SK-N-SH treated with all-trans-retinoic acid at 6 μM for 48 hours (cell line): ENCODE results near the gene FUBP1.
"Not testable (repeated sequence)": the region's sequence is repeated elsewhere in the genome, so short reads cannot be mapped to it uniquely, and the experiment has no call there.

Experiments used
- ATAC-seq: fragments of 200-7000 bp; cut with Tn5 transposase; 3 replicates; pipeline ENCODE4 v1.9.1; 2020; ENCODE audit warnings: mild to moderate bottlenecking, moderate library complexity
- BACH2 ChIP-seq: fragments of 250-450 bp; sonication (Bioruptor Pico); IDR thresholded peaks from 2 replicates; pipeline ENCODE4 v1.9.0; 2021; ENCODE audit warnings: mild to moderate bottlenecking, borderline replicate concordance
- CSDC2 ChIP-seq: fragments of 250-450 bp; sonication (Bioruptor Pico); IDR thresholded peaks from 2 replicates; pipeline ENCODE4 v1.5.0; 2020; ENCODE audit warnings: mild to moderate bottlenecking, moderate library complexity
- CSRNP3 ChIP-seq: fragments of 250-450 bp; sonication (Bioruptor Pico); IDR thresholded peaks from 2 replicates; pipeline ENCODE4 v1.5.1; 2021; ENCODE audit warnings: mild to moderate bottlenecking, moderate library complexity
- GLIS3 ChIP-seq: fragments of 250-450 bp; sonication (Bioruptor Pico); IDR thresholded peaks from 2 replicates; pipeline ENCODE4 v1.5.0; 2020; ENCODE audit warnings: mild to moderate bottlenecking, moderate library complexity
- ISL1 ChIP-seq: fragments of 250-450 bp; sonication (Bioruptor Pico); IDR thresholded peaks from 2 replicates; pipeline ENCODE4 v2.1.2; 2022; ENCODE audit warnings: mild to moderate bottlenecking, moderate library complexity
- PATZ1 ChIP-seq: fragments of 250-450 bp; sonication (Bioruptor Pico); IDR thresholded peaks from 2 replicates; pipeline ENCODE4 v1.8.0; 2020; ENCODE audit warnings: mild to moderate bottlenecking, moderate library complexity, borderline replicate concordance
- PPARA ChIP-seq: fragments of 250-450 bp; sonication (Bioruptor Pico); IDR thresholded peaks from 2 replicates; pipeline ENCODE4 v1.5.0; 2020; ENCODE audit warnings: mild to moderate bottlenecking, borderline replicate concordance
- RARB ChIP-seq: fragments of 250-450 bp; sonication (Bioruptor Pico); IDR thresholded peaks from 2 replicates; pipeline ENCODE4 v1.8.0; 2021; ENCODE audit warnings: mild to moderate bottlenecking, moderate library complexity
- SNAI2 ChIP-seq: fragments of 250-450 bp; sonication (Bioruptor Pico); IDR thresholded peaks from 2 replicates; pipeline ENCODE4 v1.5.0; 2020; ENCODE audit warnings: mild to moderate bottlenecking, moderate library complexity
- TCF4 ChIP-seq: fragments of 250-450 bp; sonication (Bioruptor Pico); IDR thresholded peaks from 2 replicates; pipeline ENCODE4 v1.8.0; 2021; ENCODE audit warnings: mild to moderate bottlenecking, moderate library complexity, borderline replicate concordance
- TOX ChIP-seq: fragments of 250-450 bp; sonication (Bioruptor Pico); IDR thresholded peaks from 2 replicates; pipeline ENCODE4 v1.8.0; 2021; ENCODE audit warnings: mild to moderate bottlenecking, moderate library complexity, borderline replicate concordance
- ZFP3 ChIP-seq: fragments of 250-450 bp; sonication (Bioruptor Pico); IDR thresholded peaks from 2 replicates; pipeline ENCODE4 v1.5.0; 2020; ENCODE audit warnings: mild to moderate bottlenecking, moderate library complexity
- ZNF8 ChIP-seq: fragments of 450-650 bp; formaldehyde crosslinking; IDR thresholded peaks from 2 replicates; pipeline ENCODE4 v1.5.0; 2020; ENCODE audit warnings: mild to moderate bottlenecking, moderate library complexity
- TF ChIP-seq, protein P1 (sequence below): fragments of 250-450 bp; sonication (Bioruptor Pico); IDR thresholded peaks from 2 replicates; pipeline ENCODE4 v1.5.1; 2020; ENCODE audit warnings: low read depth, mild to moderate bottlenecking, moderate library complexity
- TF ChIP-seq, protein P2 (sequence below): fragments of 250-450 bp; sonication (Bioruptor Pico); IDR thresholded peaks from 2 replicates; pipeline ENCODE4 v1.5.0; 2020; ENCODE audit warnings: mild to moderate bottlenecking, moderate library complexity
- TF ChIP-seq, protein P3 (sequence below): fragments of 250-450 bp; sonication (Bioruptor Pico); IDR thresholded peaks from 2 replicates; pipeline ENCODE4 v1.8.0; 2021; ENCODE audit warnings: low read depth, mild to moderate bottlenecking, moderate library complexity, borderline replicate concordance

FUBP1 gene

GRCh38 chr1:77978969-77979876 lies at the start of gene FUBP1:
Gene FUBP1 (minus strand): TSS chr1:77979072. CDS start chr1:77979004, 68 bp downstream.
- ATAC-seq = peak; percentile 90
- 0 out of 2 replicates have a peak, but pooled peaks have one; percentile 34 for TF ChIP-seq PATZ1
- TF ChIP-seq ZFP3 = 0 out of 2 replicates have a peak, but pooled peaks have one; percentile 21
- no peak for TF ChIP-seq ZNF8 (CRISPR knock-in tag)

GRCh38 chr1:78021134-78021533 lies 42.3 kb upstream of the FUBP1 start:
- not testable (repeated sequence) for ATAC-seq

DNA sequence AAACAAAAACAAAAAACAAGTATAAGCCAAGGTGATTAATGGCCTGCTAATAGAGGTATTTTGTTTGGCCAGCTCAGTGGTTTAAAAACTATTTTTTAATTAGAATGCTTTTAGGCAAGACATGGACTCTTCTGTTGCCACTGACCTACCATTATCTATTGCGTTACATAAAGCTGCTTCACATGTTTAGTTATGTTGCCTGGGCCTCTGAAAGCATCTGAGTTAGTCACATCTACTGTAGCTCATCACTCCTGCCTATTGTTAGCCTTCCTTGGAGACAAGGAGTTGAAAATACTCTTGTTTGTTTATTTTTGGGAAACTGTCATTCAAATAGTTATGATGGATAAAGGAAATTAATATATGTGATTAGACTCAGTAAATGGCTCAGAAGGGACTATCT lies 40.2 kb upstream of the FUBP1 start:
- ATAC-seq = no peak
- no peak for TF ChIP-seq ISL1 (CRISPR knock-in tag)
- no peak for TF ChIP-seq CSRNP3 (CRISPR knock-in tag)
- no peak for TF ChIP-seq CSDC2 (CRISPR knock-in tag)
- TF ChIP-seq, protein P1, sequence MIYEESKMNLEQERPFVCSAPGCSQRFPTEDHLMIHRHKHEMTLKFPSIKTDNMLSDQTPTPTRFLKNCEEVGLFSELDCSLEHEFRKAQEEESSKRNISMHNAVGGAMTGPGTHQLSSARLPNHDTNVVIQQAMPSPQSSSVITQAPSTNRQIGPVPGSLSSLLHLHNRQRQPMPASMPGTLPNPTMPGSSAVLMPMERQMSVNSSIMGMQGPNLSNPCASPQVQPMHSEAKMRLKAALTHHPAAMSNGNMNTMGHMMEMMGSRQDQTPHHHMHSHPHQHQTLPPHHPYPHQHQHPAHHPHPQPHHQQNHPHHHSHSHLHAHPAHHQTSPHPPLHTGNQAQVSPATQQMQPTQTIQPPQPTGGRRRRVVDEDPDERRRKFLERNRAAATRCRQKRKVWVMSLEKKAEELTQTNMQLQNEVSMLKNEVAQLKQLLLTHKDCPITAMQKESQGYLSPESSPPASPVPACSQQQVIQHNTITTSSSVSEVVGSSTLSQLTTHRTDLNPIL (CRISPR knock-in tag) = no peak
- TF ChIP-seq TOX = no peak

- TF ChIP-seq, protein P2, sequence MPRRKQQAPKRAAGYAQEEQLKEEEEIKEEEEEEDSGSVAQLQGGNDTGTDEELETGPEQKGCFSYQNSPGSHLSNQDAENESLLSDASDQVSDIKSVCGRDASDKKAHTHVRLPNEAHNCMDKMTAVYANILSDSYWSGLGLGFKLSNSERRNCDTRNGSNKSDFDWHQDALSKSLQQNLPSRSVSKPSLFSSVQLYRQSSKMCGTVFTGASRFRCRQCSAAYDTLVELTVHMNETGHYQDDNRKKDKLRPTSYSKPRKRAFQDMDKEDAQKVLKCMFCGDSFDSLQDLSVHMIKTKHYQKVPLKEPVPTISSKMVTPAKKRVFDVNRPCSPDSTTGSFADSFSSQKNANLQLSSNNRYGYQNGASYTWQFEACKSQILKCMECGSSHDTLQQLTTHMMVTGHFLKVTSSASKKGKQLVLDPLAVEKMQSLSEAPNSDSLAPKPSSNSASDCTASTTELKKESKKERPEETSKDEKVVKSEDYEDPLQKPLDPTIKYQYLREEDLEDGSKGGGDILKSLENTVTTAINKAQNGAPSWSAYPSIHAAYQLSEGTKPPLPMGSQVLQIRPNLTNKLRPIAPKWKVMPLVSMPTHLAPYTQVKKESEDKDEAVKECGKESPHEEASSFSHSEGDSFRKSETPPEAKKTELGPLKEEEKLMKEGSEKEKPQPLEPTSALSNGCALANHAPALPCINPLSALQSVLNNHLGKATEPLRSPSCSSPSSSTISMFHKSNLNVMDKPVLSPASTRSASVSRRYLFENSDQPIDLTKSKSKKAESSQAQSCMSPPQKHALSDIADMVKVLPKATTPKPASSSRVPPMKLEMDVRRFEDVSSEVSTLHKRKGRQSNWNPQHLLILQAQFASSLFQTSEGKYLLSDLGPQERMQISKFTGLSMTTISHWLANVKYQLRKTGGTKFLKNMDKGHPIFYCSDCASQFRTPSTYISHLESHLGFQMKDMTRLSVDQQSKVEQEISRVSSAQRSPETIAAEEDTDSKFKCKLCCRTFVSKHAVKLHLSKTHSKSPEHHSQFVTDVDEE (CRISPR knock-in tag) = no peak
- no peak for TF ChIP-seq RARB (CRISPR knock-in tag)
- TF ChIP-seq, protein P3, sequence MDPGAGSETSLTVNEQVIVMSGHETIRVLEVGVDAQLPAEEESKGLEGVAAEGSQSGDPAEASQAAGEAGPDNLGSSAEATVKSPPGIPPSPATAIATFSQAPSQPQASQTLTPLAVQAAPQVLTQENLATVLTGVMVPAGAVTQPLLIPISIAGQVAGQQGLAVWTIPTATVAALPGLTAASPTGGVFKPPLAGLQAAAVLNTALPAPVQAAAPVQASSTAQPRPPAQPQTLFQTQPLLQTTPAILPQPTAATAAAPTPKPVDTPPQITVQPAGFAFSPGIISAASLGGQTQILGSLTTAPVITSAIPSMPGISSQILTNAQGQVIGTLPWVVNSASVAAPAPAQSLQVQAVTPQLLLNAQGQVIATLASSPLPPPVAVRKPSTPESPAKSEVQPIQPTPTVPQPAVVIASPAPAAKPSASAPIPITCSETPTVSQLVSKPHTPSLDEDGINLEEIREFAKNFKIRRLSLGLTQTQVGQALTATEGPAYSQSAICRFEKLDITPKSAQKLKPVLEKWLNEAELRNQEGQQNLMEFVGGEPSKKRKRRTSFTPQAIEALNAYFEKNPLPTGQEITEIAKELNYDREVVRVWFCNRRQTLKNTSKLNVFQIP = no peak
- no peak for TF ChIP-seq TCF4 (CRISPR knock-in tag)
- no peak for TF ChIP-seq BACH2
- ATAC-seq = no peak
Observed at GRCh38 chr1:78015148-78015547, 36.3 kb upstream of the FUBP1 start.

- TF ChIP-seq SNAI2 (CRISPR knock-in tag) = no peak
- TF ChIP-seq, protein P2 (CRISPR knock-in tag) = no peak
- TF ChIP-seq, protein P3 = no peak
- no peak for TF ChIP-seq GLIS3 (CRISPR knock-in tag)
- TF ChIP-seq PPARA (CRISPR knock-in tag) = no peak
- TF ChIP-seq, protein P1 (CRISPR knock-in tag) = no peak
- no peak for ATAC-seq
Observed at GRCh38 chr1:78011050-78011449, 32.2 kb upstream of the FUBP1 start.
